Measurements from ENCODE around the gene AGMAT. TPM values are rescaled to one million over a fixed set of nuclear protein-coding genes. Genes with fewer than 3 reads are reported as not detected.
A peak's percentile ranks its signal among the peaks of the same experiment; 100 is the strongest.

Gene AGMAT
- total and polyA plus RNA-seq, 2 of the 8 experiments (the other 6 are each of a cell fraction or from before 2014, with no cell fraction given), result 3.7 to 5.8 TPM

GRCh38 chr1:15595809-15596617 lies 11.2 kb upstream of the AGMAT start:
- 84% methylated on average over 5 of the region's 5 CpGs; no CpG with 5 or more reads in 1 of the 2 experiments for WGBS, 2 experiments (ENCODE audit: extremely low coverage in 1 of 2, insufficient coverage in 1 of 2, insufficient read length in 1 of 2, insufficient replicate concordance in 2 of 2, low coverage in 1 of 2, low lambda C conversion rate in 2 of 2, missing lambda C conversion rate in 1 of 2)
- POLR2A ChIA-PET (ENCODE audit: partially characterized antibody), result interaction anchor here (0.9 to 2.1 kb wide), 3 partner anchors 9 to 12 kb away, joined by 3 to 12 read pairs (median 4); partner anchors contain the start of gene AGMAT
- no peak for TF ChIP-seq POLR2AphosphoS5 (IDR thresholded peaks at IDR 0.05; ENCODE audit: low read depth, low read length)
- TF ChIP-seq SIN3A (conservative IDR thresholded peaks at IDR 0.05 in 1 of 2, IDR thresholded peaks at IDR 0.05 in 1 of 2; ENCODE audit: low read depth in 1 of 2, low read length in 2 of 2), result no peak
- TF ChIP-seq CTCF (IDR thresholded peaks at IDR 0.05; ENCODE audit: control extremely low read depth in 1 of 3, insufficient read depth in 1 of 3, low read depth in 1 of 3, low read length in 3 of 3), result no peak
- TF ChIP-seq SIRT6 (IDR thresholded peaks at IDR 0.05; ENCODE audit: low read length), result no peak
- no peak for TF ChIP-seq EP300 (IDR thresholded peaks at IDR 0.05; ENCODE audit: borderline replicate concordance in 1 of 2, low read depth in 2 of 2, low read length in 2 of 2)
- TF ChIP-seq TAF1 (IDR thresholded peaks at IDR 0.05; ENCODE audit: low read depth, low read length), result no peak
- no peak for TF ChIP-seq E2F6 (IDR thresholded peaks at IDR 0.05)
- no peak for TF ChIP-seq EGR1 (IDR thresholded peaks at IDR 0.05; ENCODE audit: borderline replicate concordance, low read depth, low read length)

More at GRCh38 chr1:15595809-15596617, 11.2 kb upstream of the AGMAT start:
- H2AFZ ChIP-seq (ENCODE audit: low read length), result no peak overlapping the region
- no peaks in the 10 kb centered on the region for H3K79me2 ChIP-seq (ENCODE audit: control insufficient read depth in 1 of 2, insufficient read depth in 2 of 2, low read length in 2 of 2)
- no peaks in the 10 kb centered on the region for H3K27me3 ChIP-seq (replicated peaks in 1 of 4; ENCODE audit: control insufficient read depth in 3 of 4, extremely low read depth in 1 of 4, insufficient read depth in 3 of 4, low read length in 3 of 4)
- no peak overlapping the region for H3K56ac ChIP-seq (replicated peaks; ENCODE audit: insufficient read length, low read depth, low read length)
- no peak for FAIRE-seq
- no peak overlapping the region for H3K23ac ChIP-seq (ENCODE audit: insufficient read length)
- H3K4me3 ChIP-seq (ENCODE audit: extremely low read depth in 1 of 4, insufficient read depth in 2 of 4, low read depth in 3 of 4, low read length in 4 of 4), result no peak overlapping the region
- H3K9me3 ChIP-seq (ENCODE audit: insufficient read depth in 2 of 2, low read depth in 1 of 2, low read length in 1 of 2), result no peaks in the 10 kb centered on the region
- no peak overlapping the region for H4K5ac ChIP-seq (ENCODE audit: insufficient read length, low read depth, low read length)
- H2BK12ac ChIP-seq (ENCODE audit: low read depth, low read length), result no peak overlapping the region
- no peak overlapping the region for H3K27ac ChIP-seq (ENCODE audit: low read depth, low read length)
- H2AK5ac ChIP-seq (ENCODE audit: low read depth, low read length), result no peak overlapping the region
- no peak overlapping the region for H2BK120ac ChIP-seq (replicated peaks; ENCODE audit: low read depth, low read length)
- H3K18ac ChIP-seq (ENCODE audit: extremely low read depth, low read length), result no peak overlapping the region
- no peaks in the 10 kb centered on the region for H4K20me1 ChIP-seq (replicated peaks in 1 of 2; ENCODE audit: control insufficient read depth in 1 of 2, insufficient read depth in 2 of 2, low read length in 2 of 2)
- no peak overlapping the region for H2BK20ac ChIP-seq (ENCODE audit: low read length)
- CTCF ChIA-PET (ENCODE audit: partially characterized antibody), result interaction anchor here (0.6 to 4.4 kb wide), 18 partner anchors 8 to 144 kb away, joined by 3 to 41 read pairs (median 4); partner anchors contain the start of gene TMEM82
- no peak overlapping the region for H2BK5ac ChIP-seq (ENCODE audit: low read depth, low read length)
- no peak overlapping the region for H2BK15ac ChIP-seq (ENCODE audit: low read length)
- H3K23me2 ChIP-seq (ENCODE audit: low read depth, low read length), result no peaks in the 10 kb centered on the region
- H3K4ac ChIP-seq (replicated peaks; ENCODE audit: insufficient read length, low read depth, low read length), result no peak overlapping the region
- peaks cover 0 to 5% (median 1%) of the 10 kb centered on the region in 4 experiments; a peak in 2 of 7 replicates for H3K4me1 ChIP-seq (replicated peaks in 1 of 4; ENCODE audit: control insufficient read depth in 3 of 4, insufficient read depth in 4 of 4, low read length in 3 of 4)
- H3K9ac ChIP-seq (replicated peaks in 1 of 4; ENCODE audit: extremely low read depth in 1 of 4, low read depth in 3 of 4, low read length in 3 of 4), result no peak overlapping the region; a peak in 1 of 7 replicates
- H4K8ac ChIP-seq (ENCODE audit: extremely low read depth, insufficient read depth, low read length), result no peak overlapping the region
- no peak overlapping the region for H3K14ac ChIP-seq (ENCODE audit: insufficient read length)
- no peaks in the 10 kb centered on the region for H3K79me1 ChIP-seq (ENCODE audit: low read depth, low read length)
- H3K36me3 ChIP-seq (ENCODE audit: control insufficient read depth in 2 of 4, insufficient read depth in 4 of 4, low read length in 3 of 4), result no peaks in the 10 kb centered on the region
- no peak for DNase-seq (ENCODE audit: low read depth in 1 of 2, low spot score in 2 of 2)
- 0 out of 4 replicates have a peak overlapping the region, but pooled peaks of 1 of the 2 experiments have one; percentile 32 for H3K4me2 ChIP-seq (ENCODE audit: insufficient read depth in 1 of 2, low read depth in 2 of 2, low read length in 2 of 2)
- H4K91ac ChIP-seq (replicated peaks; ENCODE audit: insufficient read length, low read length), result no peak overlapping the region
